Stimulated activated CD4-positive, alpha-beta T cell treated with anti-CD3 and anti-CD28 coated beads, Interleukin-4, amount 100 ng/mL, for 48 hours (primary cell): ENCODE results near the gene HIGD1A.

ENCODE experiments used
- DNase-seq, 2 donors: peaks; one replicate each; pipeline ENCODE4 v3.0.0-alpha.2; 2020; ENCODE audit warnings: low read depth in 2 of 2

Gene HIGD1A

GRCh38 chr3:42755681-42756578 lies 48.4 kb downstream of the HIGD1A start:
- DNase-seq = no peak

DNA sequence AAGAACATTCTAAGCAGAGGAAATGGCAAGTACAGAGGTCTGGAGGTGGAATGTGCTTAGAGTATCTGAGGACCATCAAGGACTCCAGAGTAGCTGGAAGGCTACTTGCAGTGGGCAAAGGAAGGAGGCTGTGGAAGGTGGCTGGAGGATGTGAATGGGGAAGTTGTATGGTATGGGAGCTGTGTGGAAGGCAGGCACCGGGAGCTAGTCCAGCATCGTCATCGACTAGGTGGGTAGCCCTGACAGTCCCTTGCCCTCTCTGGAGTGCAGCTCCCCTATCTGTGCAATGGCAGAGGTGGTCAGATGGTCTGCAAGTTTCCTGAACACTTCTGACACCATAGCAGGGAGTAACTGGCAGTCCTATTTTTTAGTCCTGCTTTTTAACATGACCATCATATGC lies 50.5 kb downstream of the HIGD1A start:
- DNase-seq = no peak

DNA sequence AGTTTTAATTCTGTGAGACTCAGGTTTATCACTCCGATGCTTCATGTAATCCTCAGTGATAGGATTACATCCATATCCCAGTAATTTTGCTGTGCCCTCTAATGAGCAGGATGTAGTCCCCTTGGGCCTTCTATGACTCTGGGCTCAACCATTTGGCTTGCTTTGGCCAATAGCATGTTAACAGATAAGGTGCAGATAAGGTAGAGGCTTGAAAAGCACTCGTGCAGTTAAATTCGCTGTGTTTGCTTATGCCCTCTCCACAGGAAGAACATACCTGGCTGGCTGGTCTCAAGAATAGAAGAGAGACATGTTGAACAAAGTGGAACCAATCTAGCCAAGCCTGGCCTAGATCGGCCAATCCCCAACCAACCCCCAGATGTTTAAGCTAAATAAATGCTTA lies 51.3 kb downstream of the HIGD1A start:
- DNase-seq = no peak

GRCh38 chr3:42752441-42752840 lies 51.8 kb downstream of the HIGD1A start:
- DNase-seq = no peak

DNA sequence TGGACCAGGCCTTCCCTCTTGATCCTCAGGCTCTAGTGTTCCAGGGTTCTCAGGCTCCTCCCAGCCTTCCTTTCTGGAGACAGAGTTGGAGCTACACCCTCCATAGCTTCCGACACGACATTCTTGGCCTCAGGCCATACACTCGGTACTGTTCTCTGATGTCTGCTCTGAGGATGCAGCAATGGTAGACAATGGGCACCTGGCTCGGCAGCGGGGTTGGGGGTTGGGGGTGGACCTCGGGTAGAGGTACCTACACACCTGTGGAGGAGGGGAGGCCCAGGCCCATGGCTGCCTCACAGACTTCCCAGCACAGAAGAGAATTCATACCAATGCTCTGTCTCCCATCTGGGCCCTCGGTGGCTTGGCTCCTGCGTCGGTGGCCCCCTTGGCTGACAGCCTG lies 52.7 kb downstream of the HIGD1A start:
- no peak for DNase-seq

DNA sequence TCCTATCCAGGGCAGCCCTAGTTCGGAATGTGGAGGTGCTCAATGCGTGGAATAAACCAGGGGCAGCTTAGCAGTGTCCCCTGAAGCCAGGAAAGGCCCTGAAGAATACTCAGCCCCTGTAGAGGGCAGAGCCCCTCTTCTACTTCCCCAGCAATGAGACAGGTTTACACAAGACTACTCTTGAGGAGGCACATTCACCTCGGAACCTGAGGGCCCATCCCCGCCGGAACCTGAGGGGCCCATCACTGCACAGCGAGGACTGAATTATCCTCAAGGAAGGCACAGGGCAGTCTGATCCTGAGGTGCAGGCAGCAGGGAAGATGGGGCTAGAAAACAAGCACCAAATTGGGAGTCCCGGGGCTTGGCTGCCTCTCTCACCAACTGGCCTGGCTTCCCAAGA lies 53.5 kb downstream of the HIGD1A start:
- DNase-seq = no peak

GRCh38 chr3:42749753-42750231 lies 54.5 kb downstream of the HIGD1A start:
- DNase-seq = no peak

GRCh38 chr3:42749025-42749752 lies 55.1 kb downstream of the HIGD1A start:
- no peak for DNase-seq

GRCh38 chr3:42747581-42747980 lies 56.7 kb downstream of the HIGD1A start:
- DNase-seq = peak in 1 of 2 donors; percentile 8

DNA sequence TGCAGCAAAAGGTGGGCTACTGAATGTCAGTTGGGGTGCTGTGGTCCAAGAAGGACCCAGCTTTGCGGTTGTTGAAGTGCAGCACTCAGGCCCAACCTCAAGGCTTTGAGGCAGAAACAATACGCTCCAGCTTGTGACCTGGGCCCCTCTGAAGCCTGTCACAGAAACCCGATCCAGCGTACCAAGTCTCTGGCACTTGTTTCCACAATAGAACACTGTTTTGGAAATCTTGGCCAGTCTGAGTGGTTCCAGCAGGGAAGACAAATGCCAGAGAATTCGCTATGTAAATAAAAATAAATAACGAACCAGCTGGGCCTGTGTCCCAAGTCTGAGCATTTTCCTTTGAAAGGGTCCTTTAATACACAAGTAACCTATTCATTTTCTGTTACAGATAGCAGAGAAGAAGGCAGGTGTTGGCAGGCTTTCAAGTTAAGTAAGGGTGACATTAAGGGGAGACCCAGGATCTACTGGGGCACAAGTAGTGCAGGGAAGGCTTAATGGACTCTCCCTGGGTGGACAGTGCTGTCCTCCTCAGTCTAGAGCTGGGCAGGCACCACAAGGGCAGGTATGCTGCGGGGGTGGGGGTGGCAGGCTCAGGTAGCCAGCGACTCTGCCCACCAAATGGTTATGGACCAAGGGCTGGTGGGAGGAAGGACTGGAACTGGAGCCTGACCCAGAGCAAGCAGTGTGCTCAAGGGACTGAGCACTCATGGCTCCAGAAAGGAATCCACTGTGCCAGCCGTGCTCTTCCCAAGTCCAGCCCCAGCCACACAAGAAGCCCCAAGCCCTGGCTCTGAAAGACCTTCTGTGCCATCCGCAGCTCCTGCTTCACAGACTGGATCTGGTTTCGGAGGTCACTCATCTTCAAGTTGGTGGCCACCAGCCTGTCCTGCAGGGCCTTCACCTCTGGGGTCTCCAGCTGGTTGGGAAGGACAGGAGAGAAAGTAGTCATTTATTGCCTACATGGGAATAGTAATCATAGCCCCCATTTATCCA lies 57.5 kb downstream of the HIGD1A start:
- DNase-seq = no peak

DNA sequence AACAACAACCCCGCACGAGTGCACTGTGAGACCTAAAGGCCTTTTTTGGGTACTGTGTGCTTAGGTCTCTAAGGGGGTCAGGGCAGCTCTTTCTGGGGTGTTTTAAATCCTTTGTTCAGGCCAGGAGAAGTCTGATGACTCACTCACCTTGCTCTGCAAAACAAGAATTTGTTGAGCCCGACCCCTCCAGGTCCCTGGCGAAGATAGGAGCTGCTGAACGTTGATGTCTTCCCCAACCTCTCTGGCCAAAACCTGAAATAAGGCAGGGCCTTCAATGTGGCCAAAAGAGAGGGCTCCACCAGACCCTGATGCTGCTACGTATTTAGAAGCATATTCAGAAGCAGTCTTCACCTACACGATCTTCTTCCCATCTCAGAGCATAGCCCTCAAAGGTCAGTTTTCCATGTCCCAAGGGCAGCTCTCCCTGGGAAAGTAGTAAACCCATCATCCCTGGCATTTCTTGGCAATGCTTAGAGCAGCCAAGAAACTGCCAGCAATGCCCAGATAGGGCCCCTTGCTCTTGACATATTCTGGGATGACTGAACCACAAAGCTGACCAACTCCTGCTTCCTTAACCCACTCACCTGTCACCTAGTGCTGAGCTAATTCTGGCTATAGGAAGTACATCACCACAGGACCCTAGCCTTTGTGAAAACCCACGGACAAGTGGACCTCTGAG lies 58.4 kb downstream of the HIGD1A start:
- DNase-seq = no peak

DNA sequence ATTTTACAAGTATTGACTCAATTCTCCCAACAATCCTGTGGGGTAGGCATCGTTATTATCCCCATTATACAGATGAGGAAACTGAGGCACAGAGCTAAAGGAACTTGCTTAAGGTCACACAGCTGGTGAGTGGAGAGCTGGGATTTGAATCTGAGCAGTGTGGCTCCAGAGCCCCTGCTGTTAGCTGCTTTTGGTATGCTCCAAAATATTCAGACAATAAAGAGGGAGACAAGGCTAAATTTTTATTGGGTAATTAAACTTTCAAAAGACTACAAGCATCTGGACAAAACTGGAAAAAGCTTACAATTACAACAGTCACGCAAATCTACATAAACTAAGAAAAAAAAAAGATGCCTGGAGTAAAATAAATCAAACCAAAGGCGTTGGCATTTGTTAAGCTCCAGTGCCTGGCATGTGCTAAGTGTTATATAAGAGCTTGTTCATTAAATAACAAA lies 59.0 kb downstream of the HIGD1A start:
- DNase-seq = no peak

GRCh38 chr3:42743204-42743995 lies 60.9 kb downstream of the HIGD1A start:
- no peak for DNase-seq

- no peak for DNase-seq
Observed at GRCh38 chr3:42742688-42743087, 61.6 kb downstream of the HIGD1A start.

GRCh38 chr3:42742259-42742658 lies 62.0 kb downstream of the HIGD1A start:
- no peak for DNase-seq

DNA sequence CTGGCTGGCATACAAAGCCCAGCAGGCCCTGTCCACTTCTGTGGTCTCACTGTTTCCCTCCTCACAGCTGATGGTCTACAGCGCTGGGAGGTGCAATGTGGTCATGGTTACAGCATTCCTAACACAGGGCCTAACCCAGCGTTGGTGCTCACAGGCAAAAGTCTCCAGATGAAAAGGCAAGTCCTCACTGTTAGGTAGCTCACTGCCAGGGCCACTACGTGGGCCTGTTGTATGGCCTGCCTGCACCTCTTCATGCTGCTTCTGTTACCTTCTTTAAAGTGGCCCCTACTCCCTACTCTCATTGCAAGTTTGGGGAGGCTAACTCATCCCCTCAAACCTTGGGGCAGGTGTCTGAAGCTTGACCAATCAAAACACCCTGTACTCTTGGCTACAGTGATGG lies 62.5 kb downstream of the HIGD1A start:
- DNase-seq = no peak

DNA sequence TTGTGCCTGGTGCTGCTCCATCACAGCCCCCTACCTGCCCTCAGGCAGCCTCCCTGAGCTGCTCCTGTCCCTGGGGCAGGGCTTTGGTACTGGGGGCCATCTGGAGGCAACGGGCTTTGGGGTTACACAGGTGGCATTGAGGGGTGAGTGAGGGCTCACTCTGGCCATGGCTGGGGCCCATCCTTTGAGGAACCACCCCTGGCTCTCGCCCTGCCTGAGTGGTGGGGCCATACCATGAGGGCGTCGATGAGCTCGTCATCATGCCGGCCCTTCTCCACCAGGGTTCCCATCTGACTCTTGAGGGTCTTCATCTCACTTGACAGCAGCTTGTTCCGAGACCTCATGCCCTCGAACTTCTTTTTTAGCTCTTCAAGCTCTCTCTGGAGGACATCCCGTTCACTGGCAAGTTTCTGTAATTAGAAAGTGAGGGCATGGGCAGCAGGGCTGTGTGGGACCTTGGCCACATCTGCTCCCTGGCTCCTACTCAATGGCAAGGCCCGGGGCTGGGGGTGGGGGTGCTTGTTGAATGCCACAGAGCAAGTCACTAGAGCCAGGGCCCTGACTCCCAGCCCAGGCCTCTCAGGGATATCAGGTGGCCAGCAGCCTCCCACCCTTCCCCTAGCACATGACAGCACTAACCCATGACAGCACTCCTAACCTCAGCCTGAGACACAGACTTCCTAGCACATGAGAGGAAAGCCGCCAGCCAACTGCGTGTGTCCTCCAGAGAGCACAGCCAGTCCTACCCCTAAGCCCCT lies 64.7 kb downstream of the HIGD1A start:
- no peak for DNase-seq

- no peak for DNase-seq
Observed at GRCh38 chr3:42736531-42736930, 67.8 kb downstream of the HIGD1A start.

GRCh38 chr3:42736081-42736480 lies 68.2 kb downstream of the HIGD1A start:
- no peak for DNase-seq
